Astrocyte (in vitro differentiated cells and primary cell): ENCODE results near the gene RAB5B. TPM values are rescaled to one million over a fixed set of nuclear protein-coding genes. Genes with fewer than 3 reads are reported as not detected.
"Not testable (repeated sequence)": the region's sequence is repeated elsewhere in the genome, so short reads cannot be mapped to it uniquely, and the experiment has no call there.

ENCODE experiments used
- DNase-seq: peaks from one replicate; pipeline ENCODE4 v3.0.0-alpha.2; 2010; ENCODE audit warnings: low read depth
- FAIRE-seq: peaks from 2 replicates; lab custom pipeline; 2011; peaks lifted over from hg19 to GRCh38; lab: Jason Lieb, UNC
- H2AFZ ChIP-seq: 2 replicates; pipeline ENCODE4 v1.6.0; 2012; ENCODE audit warnings: low read depth, low read length, inconsistent platforms
- H3K27ac ChIP-seq: 2 replicates; pipeline ENCODE4 v1.5.1; 2011; ENCODE audit warnings: low read depth, low read length, inconsistent platforms
- H3K27me3 ChIP-seq: 2 replicates; pipeline ENCODE4 v1.6.0; 2011; ENCODE audit warnings: low read length, inconsistent platforms; ENCODE audit not compliant: insufficient read depth
- H3K36me3 ChIP-seq: 2 replicates; pipeline ENCODE4 v1.5.1; 2011; ENCODE audit warnings: low read length, inconsistent platforms; ENCODE audit not compliant: insufficient read depth
- H3K4me1 ChIP-seq: 2 replicates; pipeline ENCODE4 v1.5.1; 2011; ENCODE audit warnings: low read length, inconsistent platforms; ENCODE audit not compliant: insufficient read depth
- H3K4me2 ChIP-seq: 2 replicates; pipeline ENCODE4 v1.6.0; 2012; ENCODE audit warnings: low read length, inconsistent platforms
- H3K4me3 ChIP-seq: 2 replicates; pipeline ENCODE4 v1.5.1; 2011; ENCODE audit warnings: low read depth, mild to moderate bottlenecking, low read length, inconsistent platforms; ENCODE audit not compliant: insufficient read depth
- H3K79me2 ChIP-seq: 2 replicates; pipeline ENCODE4 v1.6.0; 2012; ENCODE audit warnings: mild to moderate bottlenecking, low read length, inconsistent platforms; ENCODE audit not compliant: insufficient read depth
- H3K9ac ChIP-seq: 2 replicates; pipeline ENCODE4 v1.6.0; 2012; ENCODE audit warnings: mild to moderate bottlenecking, low read length, inconsistent platforms
- H3K9me3 ChIP-seq: 2 replicates; pipeline ENCODE4 v1.5.1; 2012; ENCODE audit warnings: low read depth, mild to moderate bottlenecking, low read length, inconsistent platforms; ENCODE audit not compliant: insufficient read depth
- H4K20me1 ChIP-seq: 2 replicates; pipeline ENCODE4 v1.6.0; 2012; ENCODE audit warnings: low read length, inconsistent platforms; ENCODE audit not compliant: insufficient read depth
- H3K27ac Mint-ChIP-seq: one replicate; pipeline ENCODE4 v1.8.0; 2021; ENCODE audit warnings: mild to moderate bottlenecking, mixed read lengths; ENCODE audit not compliant: unreplicated experiment
- H3K27me3 Mint-ChIP-seq: one replicate; pipeline ENCODE4 v1.8.0; 2021; ENCODE audit warnings: low read depth, mixed read lengths; ENCODE audit not compliant: unreplicated experiment
- H3K36me3 Mint-ChIP-seq: one replicate; pipeline ENCODE4 v1.8.0; 2021; ENCODE audit warnings: low read depth, mixed read lengths; ENCODE audit not compliant: unreplicated experiment
- H3K4me1 Mint-ChIP-seq: one replicate; pipeline ENCODE4 v1.8.0; 2021; ENCODE audit warnings: low read depth, mixed read lengths; ENCODE audit not compliant: unreplicated experiment
- H3K4me3 Mint-ChIP-seq: one replicate; pipeline ENCODE4 v1.8.0; 2021; ENCODE audit warnings: mild to moderate bottlenecking, moderate library complexity, mixed read lengths; ENCODE audit not compliant: unreplicated experiment
- H3K9me3 Mint-ChIP-seq: one replicate; pipeline ENCODE4 v1.8.0; 2021; ENCODE audit warnings: mild to moderate bottlenecking, mixed read lengths; ENCODE audit not compliant: unreplicated experiment
- CTCF ChIP-seq: IDR thresholded peaks from 2 replicates; pipeline ENCODE4 v1.5.1; 2011; ENCODE audit warnings: low read depth, mild to moderate bottlenecking, inconsistent platforms, low read length, moderate library complexity; ENCODE audit not compliant: insufficient read depth
- EZH2 ChIP-seq: IDR thresholded peaks from 2 replicates; pipeline ENCODE4 v1.6.1; 2012; ENCODE audit warnings: mild to moderate bottlenecking, low read length, inconsistent platforms; ENCODE audit not compliant: insufficient read depth
- total RNA-seq: library from RNA; stranded (reverse); gene quantifications from 2 replicates; pipeline ENCODE4 v1.2.1, GENCODE V29; 2021

RAB5B gene
- total RNA-seq, 1 donor from 2014 or later = 127 TPM

DNA sequence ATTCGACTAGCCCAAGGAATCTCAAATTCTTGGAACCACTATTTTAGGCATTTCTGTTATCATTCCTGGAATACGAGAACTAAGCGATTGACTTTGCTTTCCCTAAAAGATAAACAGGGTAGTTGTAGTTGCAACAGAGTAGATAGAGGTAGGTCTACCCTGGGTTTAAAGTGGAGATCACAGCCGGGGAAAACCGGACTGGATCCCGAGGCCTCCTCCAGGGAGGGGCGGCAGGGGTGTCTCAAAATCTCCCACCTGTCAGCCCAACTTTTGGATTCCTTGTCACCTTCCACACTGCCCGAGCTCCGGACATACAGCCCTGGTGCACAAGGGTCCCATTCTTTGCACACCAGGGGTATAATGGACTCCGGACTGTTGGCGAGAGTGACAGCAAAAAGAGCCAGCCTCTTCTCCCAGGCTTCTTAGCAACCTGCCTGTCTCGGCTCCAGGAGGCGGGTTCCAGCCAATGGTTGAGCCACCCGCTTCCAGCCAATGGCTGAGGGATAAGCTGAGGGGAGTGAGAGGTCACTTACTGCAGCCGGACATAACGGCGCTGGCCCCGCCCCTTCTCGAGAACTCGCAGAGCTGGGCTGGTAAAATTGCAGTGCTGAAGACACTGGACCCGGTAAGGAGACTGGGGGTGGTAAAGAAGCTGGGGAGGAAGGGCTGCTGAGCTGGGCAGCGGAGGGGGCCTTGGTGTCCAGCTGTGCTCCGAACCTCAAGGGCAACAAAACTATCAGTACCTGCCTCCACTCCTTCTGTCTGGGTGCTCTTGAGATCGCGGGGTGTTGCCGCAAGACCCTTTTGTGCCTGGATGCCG is 23.0 kb downstream of the RAB5B start, which contains the start of gene SUOX:
Gene SUOX (plus strand): TSS at position 562 of the 820 bp plus-strand sequence. CDS start 4,946 bp downstream, outside the sequence.
- TF ChIP-seq EZH2 (no peak), CTCF (no peak)
- H3K27ac Mint-ChIP-seq = peak within 1 kb of the TSS; percentile 87
- Histone ChIP-seq H3K4me2 (peak within 1 kb of the TSS; percentile 93), H3K36me3 (peaks cover 25% of the 10 kb centered on the region), H3K4me3 (peak within 1 kb of the TSS; percentile 85), H3K4me1 (peaks cover 6% of the 10 kb centered on the region), H3K9me3 (no peaks in the 10 kb centered on the region), H4K20me1 (no peaks in the 10 kb centered on the region), H3K27ac (peak within 1 kb of the TSS; percentile 29), H3K27me3 (no peaks in the 10 kb centered on the region), H3K9ac (peak within 1 kb of the TSS; percentile 85), H2AFZ (peak within 1 kb of the TSS; percentile 76), H3K79me2 (peaks cover 6% of the 10 kb centered on the region)
- no peaks in the 10 kb centered on the region for H3K27me3 Mint-ChIP-seq
- H3K36me3 Mint-ChIP-seq = peaks cover 7% of the 10 kb centered on the region
- peak; percentile 95 for DNase-seq
- no peaks in the 10 kb centered on the region for H3K9me3 Mint-ChIP-seq
- H3K4me1 Mint-ChIP-seq = no peaks in the 10 kb centered on the region
- FAIRE-seq = peak; percentile 68
- peak within 1 kb of the TSS; percentile 94 for H3K4me3 Mint-ChIP-seq

DNA sequence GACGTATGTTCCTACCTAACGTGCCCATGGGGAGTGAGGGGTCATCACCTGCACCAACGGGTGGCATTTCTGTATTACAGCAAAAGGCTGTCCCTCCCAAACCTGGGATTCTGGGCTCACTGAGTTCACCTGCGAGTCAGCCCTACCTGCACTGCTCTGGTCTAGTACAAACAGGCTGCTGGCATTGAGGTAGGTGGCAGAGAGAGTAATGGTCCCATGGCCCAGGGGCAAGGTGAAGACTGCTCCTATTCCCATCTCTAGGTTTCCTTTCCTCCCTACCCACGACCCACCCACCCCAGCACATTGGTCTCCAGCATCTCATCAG is 23.6 kb downstream of the RAB5B start:
- H3K36me3 Mint-ChIP-seq = peaks cover 9% of the 10 kb centered on the region
- Histone ChIP-seq H3K27me3 (no peaks in the 10 kb centered on the region), H3K27ac (peak overlapping the region; percentile 29), H3K79me2 (peaks cover 6% of the 10 kb centered on the region), H3K9ac (peak overlapping the region; percentile 85), H2AFZ (peak overlapping the region; percentile 66), H4K20me1 (no peaks in the 10 kb centered on the region), H3K4me2 (peak overlapping the region; percentile 93), H3K4me3 (peak overlapping the region; percentile 85), H3K4me1 (peaks cover 6% of the 10 kb centered on the region), H3K9me3 (no peaks in the 10 kb centered on the region), H3K36me3 (peaks cover 22% of the 10 kb centered on the region)
- peaks cover 2% of the 10 kb centered on the region for H3K9me3 Mint-ChIP-seq
- TF ChIP-seq EZH2 (no peak), CTCF (no peak)
- peak overlapping the region; percentile 87 for H3K27ac Mint-ChIP-seq
- no peaks in the 10 kb centered on the region for H3K27me3 Mint-ChIP-seq
- DNase-seq (no peak), FAIRE-seq (no peak)
- H3K4me1 Mint-ChIP-seq = no peaks in the 10 kb centered on the region
- peak overlapping the region; percentile 94 for H3K4me3 Mint-ChIP-seq

GRCh38 chr12:55999522-55999921 is 25.6 kb downstream of the RAB5B start:
- H4K20me1 ChIP-seq, H3K36me3 ChIP-seq, H3K27ac Mint-ChIP-seq, H2AFZ ChIP-seq, H3K27me3 Mint-ChIP-seq, FAIRE-seq, H3K9me3 Mint-ChIP-seq, H3K27ac ChIP-seq, H3K4me3 ChIP-seq, H3K9ac ChIP-seq, H3K27me3 ChIP-seq, H3K9me3 ChIP-seq, H3K79me2 ChIP-seq, H3K4me1 Mint-ChIP-seq, DNase-seq, H3K4me2 ChIP-seq, H3K4me1 ChIP-seq: not testable (repeated sequence)
- Mint-ChIP-seq H3K4me3 (peak overlapping the region; percentile 46), H3K36me3 (peaks cover 17% of the 10 kb centered on the region)

- not testable (repeated sequence) for H3K9me3 ChIP-seq, H3K4me3 Mint-ChIP-seq, H3K4me2 ChIP-seq, H2AFZ ChIP-seq, H3K79me2 ChIP-seq, FAIRE-seq, H3K9ac ChIP-seq, H4K20me1 ChIP-seq, H3K36me3 ChIP-seq, H3K27ac Mint-ChIP-seq, H3K27me3 Mint-ChIP-seq, DNase-seq, H3K9me3 Mint-ChIP-seq, H3K4me3 ChIP-seq, H3K27ac ChIP-seq, H3K4me1 Mint-ChIP-seq, H3K27me3 ChIP-seq, H3K4me1 ChIP-seq
- H3K36me3 Mint-ChIP-seq = peaks cover 21% of the 10 kb centered on the region
Observed at GRCh38 chr12:55999999-56000540, 26.2 kb downstream of the RAB5B start.
